C4-2B (cell line): ENCODE data around the gene PLCL2.

Experiments
- H3K27ac ChIP-seq: fragments of 450-650 bp; 2 replicates; pipeline ENCODE4 v1.5.1; 2017
- CTCF ChIP-seq: fragments of 450-650 bp; conservative IDR thresholded peaks from 2 replicates; pipeline ENCODE4 v1.5.1; 2017; ENCODE audit warnings: mild to moderate bottlenecking
- ZFX ChIP-seq: fragments of 450-650 bp; IDR thresholded peaks from 2 replicates; pipeline ENCODE4 v1.6.1; 2017

PLCL2 gene

GRCh38 chr3:17057321-17057720 is 172.6 kb downstream of the PLCL2 start:
- TF ChIP-seq CTCF, result no peak
- no peak for TF ChIP-seq ZFX
- no peak overlapping the region for H3K27ac ChIP-seq

DNA sequence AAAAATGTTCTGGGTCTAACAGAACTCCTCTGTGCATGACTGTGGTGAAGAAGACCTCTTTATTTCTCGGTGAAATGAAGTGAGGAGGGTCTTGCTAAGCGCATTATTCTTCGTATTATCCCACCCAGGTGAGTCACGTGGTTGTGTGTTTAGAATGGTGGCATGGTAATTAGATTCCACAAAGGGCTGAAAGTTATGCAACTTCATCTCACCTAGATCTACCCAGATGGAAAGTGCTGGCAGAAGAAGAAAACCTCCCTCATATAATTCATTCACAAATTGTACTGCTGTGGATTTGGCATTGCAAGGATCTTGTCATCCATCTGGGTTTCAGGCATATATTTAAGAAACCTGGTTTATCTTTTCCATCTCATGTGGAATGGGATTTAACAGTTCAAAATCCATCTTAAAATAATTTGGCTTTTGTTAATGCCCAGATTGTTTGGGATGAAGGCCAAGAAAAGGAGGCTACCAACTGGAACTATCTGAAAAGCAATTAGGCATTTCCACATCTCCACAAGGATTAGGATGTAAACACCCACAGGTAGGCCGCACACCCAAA is 175.3 kb downstream of the PLCL2 start:
- no peak for TF ChIP-seq CTCF
- TF ChIP-seq ZFX, result no peak
- no peak overlapping the region for H3K27ac ChIP-seq

DNA sequence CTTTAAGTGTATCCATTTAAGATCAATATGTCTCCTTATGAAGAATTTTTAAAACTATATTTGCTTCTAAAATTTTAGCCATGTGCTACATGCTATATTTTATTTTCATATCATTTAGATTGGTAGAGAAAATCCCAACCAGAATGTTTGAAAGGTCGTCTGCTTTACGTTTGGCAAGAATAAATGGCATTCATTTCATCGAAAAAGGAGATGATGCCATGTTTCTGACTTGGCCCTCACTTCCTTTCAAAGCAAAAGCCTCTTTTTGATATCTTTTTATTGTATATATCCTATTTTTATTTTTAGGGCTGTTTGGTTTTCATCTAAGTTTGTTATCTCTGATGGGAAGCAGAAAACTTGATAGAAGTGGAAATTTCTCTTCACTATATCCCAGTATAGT is 176.2 kb downstream of the PLCL2 start:
- no peak overlapping the region for H3K27ac ChIP-seq
- TF ChIP-seq ZFX (no peak), CTCF (no peak)

DNA sequence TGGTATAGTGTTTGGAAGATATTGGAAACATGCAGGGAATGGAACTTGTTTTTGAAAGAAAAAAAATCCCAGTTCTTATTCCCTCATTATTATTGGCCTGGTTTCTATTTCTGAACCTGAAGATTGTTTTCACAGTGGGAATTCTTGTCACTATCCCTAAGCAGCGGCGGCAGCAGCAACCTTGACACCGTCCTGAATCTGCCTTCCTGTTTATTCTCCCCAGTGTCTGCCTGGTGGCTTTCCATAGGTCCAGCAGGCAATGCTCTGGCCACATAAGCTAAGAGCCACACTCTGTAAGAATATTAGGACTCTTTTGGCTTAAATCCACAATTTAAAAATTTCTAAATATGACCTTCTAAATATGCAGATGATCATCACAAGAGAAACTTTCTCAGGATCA is 178.0 kb downstream of the PLCL2 start:
- H3K27ac ChIP-seq, result no peak overlapping the region
- no peak for TF ChIP-seq ZFX
- TF ChIP-seq CTCF, result no peak

GRCh38 chr3:17063596-17063995 is 178.8 kb downstream of the PLCL2 start:
- TF ChIP-seq ZFX, result no peak
- TF ChIP-seq CTCF, result no peak
- H3K27ac ChIP-seq, result no peak overlapping the region

DNA sequence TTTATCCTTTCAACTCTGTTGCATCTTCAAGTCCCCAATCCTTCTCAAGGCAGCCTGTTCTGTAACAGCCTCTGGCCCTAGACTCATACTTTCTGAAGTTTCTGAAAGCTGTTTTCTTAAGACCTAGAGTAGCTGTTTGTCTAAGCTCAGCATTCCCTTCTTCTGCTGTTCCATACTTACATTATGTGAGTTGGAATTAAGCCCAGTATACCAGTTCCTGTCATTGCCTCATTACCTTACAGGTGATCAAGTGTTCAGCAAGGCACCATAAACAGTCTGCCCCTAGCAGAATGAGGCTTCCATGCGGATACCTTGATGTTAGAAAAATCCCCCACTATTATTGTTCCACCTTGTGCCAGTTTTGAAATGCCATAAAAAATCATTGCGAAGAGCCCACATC is 180.6 kb downstream of the PLCL2 start:
- TF ChIP-seq ZFX (no peak), CTCF (no peak)

DNA sequence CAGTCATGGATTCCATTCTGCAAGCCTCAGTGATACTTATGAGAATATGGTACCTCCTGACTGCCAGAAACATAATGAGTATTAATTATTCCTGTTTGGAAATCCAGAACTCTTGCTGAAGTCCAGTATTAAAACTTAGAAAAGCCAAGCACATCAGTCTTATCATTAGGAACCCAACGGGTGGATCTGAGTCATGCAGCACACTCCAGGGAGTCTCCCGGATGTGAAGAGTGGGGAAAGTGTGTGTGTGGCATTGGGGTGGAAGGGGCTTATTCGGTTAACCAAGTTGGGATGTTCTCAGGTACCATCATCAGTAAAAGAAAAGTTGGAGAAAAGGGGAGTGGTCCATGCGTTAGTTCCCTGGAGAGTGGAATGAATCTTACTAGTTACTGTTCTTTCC is 181.1 kb downstream of the PLCL2 start:
- no peak for TF ChIP-seq ZFX
- TF ChIP-seq CTCF, result no peak
- H3K27ac ChIP-seq, result no peak overlapping the region

More for the DNA sequence above, 180.6 kb downstream of the PLCL2 start:
- no peak overlapping the region for H3K27ac ChIP-seq
